B cell (primary cell): ENCODE results near the gene RAD51C.
A peak's percentile ranks its signal among the peaks of the same experiment; 100 is the strongest.

Experiments used
- EZH2 ChIP-seq: IDR thresholded peaks from 2 replicates; pipeline ENCODE4 v1.6.1; 2012; ENCODE audit warnings: borderline replicate concordance, low read depth, mild to moderate bottlenecking, moderate library complexity, low read length; ENCODE audit not compliant: insufficient read depth, poor library complexity, severe bottlenecking
- TF ChIP-seq, protein P1 (sequence below): fragments of 200-600 bp; IDR thresholded peaks from one replicate; pipeline ENCODE4 v1.8.0; 2022; ENCODE audit warnings: antibody characterized with exemption, mild to moderate bottlenecking

DNA sequence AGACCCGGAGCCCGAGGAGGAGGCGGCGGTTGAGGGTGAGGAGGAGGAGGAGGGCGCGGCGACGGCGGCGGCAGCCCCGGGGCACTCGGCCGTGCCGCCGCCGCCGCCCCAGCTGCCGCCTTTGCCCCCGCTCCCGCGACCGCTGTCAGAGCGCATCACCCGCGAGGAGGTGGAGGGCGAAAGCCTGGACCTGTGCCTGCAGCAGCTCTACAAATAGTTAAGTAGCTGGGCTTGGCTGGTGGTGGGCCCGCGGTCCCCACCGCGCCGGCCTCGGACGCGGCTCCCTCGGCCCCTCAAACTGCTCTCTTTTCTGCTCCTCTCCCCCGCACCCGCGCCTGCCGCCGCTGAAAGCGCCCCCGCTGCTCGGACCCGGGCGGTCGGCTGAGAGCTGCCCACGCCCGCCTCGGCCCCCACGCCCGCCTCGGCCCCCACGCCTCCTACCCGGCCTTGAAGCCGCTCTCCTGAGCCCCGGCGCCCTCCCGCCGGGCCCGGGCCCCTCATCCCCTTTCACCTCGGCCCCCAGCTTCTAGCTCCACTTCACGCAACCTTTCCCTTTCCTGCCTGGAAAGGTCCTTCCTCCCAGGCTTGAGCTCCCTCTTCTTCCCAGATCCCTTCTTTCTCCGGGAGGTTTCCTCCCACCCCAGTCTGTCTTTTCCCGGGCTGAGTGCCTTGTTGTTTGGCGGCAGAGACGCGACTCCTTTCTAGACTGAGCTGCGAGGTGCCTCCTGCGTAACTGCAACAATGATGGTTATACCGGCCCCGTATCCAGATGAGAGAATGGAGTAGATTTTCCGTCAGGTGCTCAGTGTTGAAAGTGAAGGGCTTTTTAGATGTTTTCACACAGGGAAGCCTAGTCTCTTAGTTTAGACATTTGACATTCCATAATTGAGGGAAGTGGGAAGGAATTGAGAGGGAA lies 64.1 kb downstream of the RAD51C start:
- TF ChIP-seq, protein P1, sequence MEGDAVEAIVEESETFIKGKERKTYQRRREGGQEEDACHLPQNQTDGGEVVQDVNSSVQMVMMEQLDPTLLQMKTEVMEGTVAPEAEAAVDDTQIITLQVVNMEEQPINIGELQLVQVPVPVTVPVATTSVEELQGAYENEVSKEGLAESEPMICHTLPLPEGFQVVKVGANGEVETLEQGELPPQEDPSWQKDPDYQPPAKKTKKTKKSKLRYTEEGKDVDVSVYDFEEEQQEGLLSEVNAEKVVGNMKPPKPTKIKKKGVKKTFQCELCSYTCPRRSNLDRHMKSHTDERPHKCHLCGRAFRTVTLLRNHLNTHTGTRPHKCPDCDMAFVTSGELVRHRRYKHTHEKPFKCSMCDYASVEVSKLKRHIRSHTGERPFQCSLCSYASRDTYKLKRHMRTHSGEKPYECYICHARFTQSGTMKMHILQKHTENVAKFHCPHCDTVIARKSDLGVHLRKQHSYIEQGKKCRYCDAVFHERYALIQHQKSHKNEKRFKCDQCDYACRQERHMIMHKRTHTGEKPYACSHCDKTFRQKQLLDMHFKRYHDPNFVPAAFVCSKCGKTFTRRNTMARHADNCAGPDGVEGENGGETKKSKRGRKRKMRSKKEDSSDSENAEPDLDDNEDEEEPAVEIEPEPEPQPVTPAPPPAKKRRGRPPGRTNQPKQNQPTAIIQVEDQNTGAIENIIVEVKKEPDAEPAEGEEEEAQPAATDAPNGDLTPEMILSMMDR: no peak
- peak; percentile 76 for TF ChIP-seq EZH2
